Stimulated activated naive B cell treated with anti-CD40 and anti-IgM and Interleukin-4, amounts not matched to agents 10 μg/mL and 1 μg/mL and 100 μg/mL, for 72 hours (primary cell): ENCODE measurements around the gene TSEN2.
"Not testable (repeated sequence)": the region's sequence is repeated elsewhere in the genome, so short reads cannot be mapped to it uniquely, and the experiment has no call there.

ENCODE experiments used
- ATAC-seq, 2 donors: fragments of 150-1000 bp; cut with Tn5 transposase; replicated peaks; 2 replicates each; pipeline ENCODE4 v1.10.0; 2021; ENCODE audit warnings: moderate library complexity in 1 of 2
- DNase-seq: peaks from one replicate; pipeline ENCODE4 v3.0.0; 2021
- H3K27ac Mint-ChIP-seq: one replicate; pipeline ENCODE4 v1.8.0; 2022; ENCODE audit warnings: mild to moderate bottlenecking, mixed read lengths
- H3K27me3 Mint-ChIP-seq, 2 donors: one replicate each; pipeline ENCODE4 v1.8.0; 2022; ENCODE audit warnings: mixed read lengths in 2 of 2
- H3K36me3 Mint-ChIP-seq, 2 donors: one replicate each; pipeline ENCODE4 v1.8.0; 2022; ENCODE audit warnings: mixed read lengths in 2 of 2, mild to moderate bottlenecking in 1 of 2
- H3K4me1 Mint-ChIP-seq, 2 donors: one replicate each; pipeline ENCODE4 v1.8.0; 2022; ENCODE audit warnings: mixed read lengths in 2 of 2, mild to moderate bottlenecking in 1 of 2
- H3K4me3 Mint-ChIP-seq, 2 donors: one replicate each; pipeline ENCODE4 v1.8.0; 2022; ENCODE audit warnings: mild to moderate bottlenecking in 2 of 2, mixed read lengths in 2 of 2, moderate library complexity in 1 of 2
- H3K9me3 Mint-ChIP-seq, 2 donors: one replicate each; pipeline ENCODE4 v1.8.0; 2022; ENCODE audit warnings: mixed read lengths in 2 of 2, mild to moderate bottlenecking in 1 of 2

Gene TSEN2

DNA sequence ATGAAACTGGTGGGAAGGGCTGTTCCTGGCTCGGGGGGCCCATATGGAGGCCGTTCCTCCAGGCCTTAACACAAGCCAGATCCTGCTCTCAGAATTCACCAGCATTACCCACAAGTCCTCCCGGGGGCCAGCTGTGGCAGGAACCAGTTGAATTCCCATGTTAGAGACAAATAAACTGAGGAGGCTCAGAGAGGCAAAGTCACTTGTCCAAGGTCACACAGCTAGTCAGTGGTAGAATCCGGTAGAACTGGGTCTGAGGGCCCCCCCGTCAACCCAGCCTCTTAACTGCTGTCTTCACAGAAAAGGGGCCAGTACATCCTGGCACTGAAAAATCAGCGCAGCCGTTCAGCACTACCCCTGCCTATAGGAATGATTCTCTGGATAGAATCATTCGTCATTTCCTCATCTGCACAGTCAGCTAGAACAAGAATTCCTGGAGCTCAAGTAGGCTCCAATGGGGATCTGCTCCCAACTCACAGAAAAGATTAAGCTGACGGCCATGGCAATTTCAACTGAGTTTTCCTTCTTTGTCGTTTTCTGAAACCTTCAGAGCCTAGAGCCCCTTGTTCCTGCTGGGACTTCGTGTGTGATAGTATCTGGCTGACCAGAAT, 12.2 kb upstream of the TSEN2 start:
- no peak overlapping the region for H3K27ac Mint-ChIP-seq
- no peaks in the 10 kb centered on the region for H3K36me3 Mint-ChIP-seq
- no peaks in the 10 kb centered on the region for H3K9me3 Mint-ChIP-seq
- H3K4me3 Mint-ChIP-seq: no peak overlapping the region
- DNase-seq: no peak
- no peak for ATAC-seq
- H3K4me1 Mint-ChIP-seq: peaks cover 8 to 11% of the 10 kb centered on the region in 2 donors
- H3K27me3 Mint-ChIP-seq: peaks cover 8 to 38% of the 10 kb centered on the region in 2 donors

DNA sequence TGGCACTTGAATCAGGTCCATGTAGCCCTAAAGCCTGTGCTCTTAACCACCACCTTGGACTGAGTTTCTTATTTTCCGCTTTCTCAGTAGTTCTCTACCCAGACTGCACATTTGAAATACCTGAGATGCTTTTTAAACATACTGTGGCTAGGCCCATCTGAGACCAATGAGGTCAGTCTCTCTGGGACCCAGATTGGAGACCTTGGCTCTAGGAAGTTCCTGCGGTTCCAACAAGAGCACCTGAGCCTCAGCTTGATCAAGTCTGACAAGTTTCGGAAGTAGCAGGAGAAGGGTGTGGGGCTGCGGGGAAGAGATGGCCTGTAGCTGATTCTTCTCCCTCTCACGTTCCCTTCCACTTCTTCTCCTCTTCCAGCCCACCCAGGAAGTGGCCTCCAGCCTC, 11.5 kb upstream of the TSEN2 start:
- no peak for DNase-seq
- Mint-ChIP-seq H3K36me3 (no peaks in the 10 kb centered on the region), H3K27me3 (peaks cover 8 to 38% of the 10 kb centered on the region in 2 donors)

DNA sequence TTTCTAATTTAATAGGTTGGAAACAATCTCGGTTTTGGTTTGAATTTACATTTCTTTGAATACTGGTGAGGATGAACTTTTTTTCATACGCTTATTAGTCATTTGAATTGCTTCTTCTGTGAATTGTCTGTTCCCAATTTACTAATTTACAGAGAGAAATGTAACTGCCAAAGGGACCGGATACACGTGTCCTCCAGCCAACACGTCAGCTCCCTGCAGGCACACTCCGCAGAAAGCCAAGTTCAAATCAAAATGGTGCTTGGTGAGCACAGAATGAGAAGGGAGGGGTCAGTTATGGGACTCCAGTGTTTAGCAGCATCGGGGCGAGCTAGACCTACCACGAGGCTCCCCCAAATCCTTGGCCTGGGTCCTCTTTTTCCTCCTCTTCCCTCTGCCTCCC, 10.8 kb upstream of the TSEN2 start:
- H3K9me3 Mint-ChIP-seq: no peaks in the 10 kb centered on the region
- H3K4me3 Mint-ChIP-seq: no peak overlapping the region
- DNase-seq: no peak
- peaks cover 5 to 34% of the 10 kb centered on the region in 2 donors for H3K27me3 Mint-ChIP-seq
- H3K27ac Mint-ChIP-seq: no peak overlapping the region
- H3K4me1 Mint-ChIP-seq: peaks cover 8 to 11% of the 10 kb centered on the region in 2 donors
- no peaks in the 10 kb centered on the region for H3K36me3 Mint-ChIP-seq
- ATAC-seq: no peak

More for the DNA sequence above, 11.5 kb upstream of the TSEN2 start:
- no peak for ATAC-seq
- H3K9me3 Mint-ChIP-seq: no peaks in the 10 kb centered on the region
- no peak overlapping the region for H3K4me3 Mint-ChIP-seq
- no peak overlapping the region for H3K27ac Mint-ChIP-seq
- H3K4me1 Mint-ChIP-seq: peaks cover 8 to 11% of the 10 kb centered on the region in 2 donors

DNA sequence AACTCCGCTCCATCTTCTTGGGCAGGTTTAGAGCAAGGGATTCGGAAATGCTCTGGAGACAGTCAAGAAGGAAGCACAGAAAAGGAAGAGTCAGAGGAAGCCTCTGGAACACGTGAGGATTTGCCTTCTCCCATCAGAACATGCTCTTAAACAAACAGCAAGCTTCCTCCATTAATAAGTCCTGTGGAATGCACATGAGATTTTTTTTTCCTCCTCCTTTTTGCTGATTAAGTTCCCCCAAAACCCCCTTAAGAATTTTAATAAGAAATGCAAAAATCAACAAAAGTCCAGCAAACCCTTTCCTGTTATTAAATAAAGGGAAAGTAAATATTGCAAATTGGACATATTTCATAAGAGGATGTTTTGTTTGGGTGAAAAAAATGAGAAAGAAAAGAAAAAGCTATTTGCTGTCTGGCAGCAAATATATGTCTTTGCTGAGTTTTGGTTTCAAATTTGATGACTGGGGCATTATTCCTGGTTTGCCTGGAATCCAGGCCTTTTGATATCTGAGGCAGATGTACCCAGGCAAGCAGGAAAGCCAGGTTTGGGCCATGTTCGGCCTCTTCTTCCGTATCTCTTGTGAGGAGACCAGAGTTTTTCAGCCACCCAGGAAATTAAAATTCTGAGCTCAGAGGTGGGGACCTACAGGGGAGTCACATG, 7.9 kb upstream of the TSEN2 start:
- H3K27ac Mint-ChIP-seq: no peak overlapping the region
- peaks cover 4 to 19% of the 10 kb centered on the region in 2 donors for H3K27me3 Mint-ChIP-seq
- H3K4me1 Mint-ChIP-seq: peaks cover 9 to 14% of the 10 kb centered on the region in 2 donors
- ATAC-seq: no peak
- no peak for DNase-seq
- no peaks in the 10 kb centered on the region for H3K36me3 Mint-ChIP-seq
- no peaks in the 10 kb centered on the region for H3K9me3 Mint-ChIP-seq
- H3K4me3 Mint-ChIP-seq: no peak overlapping the region

DNA sequence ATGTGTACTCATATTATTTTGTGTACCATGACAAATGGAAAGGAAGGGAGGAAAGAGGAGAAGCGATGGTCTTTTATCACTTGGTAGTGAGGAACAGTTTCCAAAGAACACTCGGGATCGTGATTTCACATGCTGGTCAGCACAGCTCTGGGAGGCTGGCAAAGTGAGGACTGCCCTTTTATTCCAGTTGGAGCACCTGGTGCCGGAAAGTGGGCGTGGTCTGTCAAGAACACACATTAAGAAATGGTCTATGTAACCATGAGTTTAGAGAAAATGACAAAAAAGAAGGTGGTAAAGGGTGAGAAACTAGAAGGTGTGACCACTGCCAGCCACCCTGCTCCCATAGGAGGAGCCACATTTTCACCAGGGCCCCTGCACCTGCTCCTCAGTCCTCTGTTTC, 7.0 kb upstream of the TSEN2 start:
- ATAC-seq (no peak), DNase-seq (no peak)
- no peak overlapping the region for H3K27ac Mint-ChIP-seq
- peaks cover 6 to 11% of the 10 kb centered on the region in 2 donors for H3K4me1 Mint-ChIP-seq
- no peaks in the 10 kb centered on the region for H3K9me3 Mint-ChIP-seq
- H3K36me3 Mint-ChIP-seq: no peaks in the 10 kb centered on the region
- H3K4me3 Mint-ChIP-seq: no peak overlapping the region
- peaks cover 4 to 18% of the 10 kb centered on the region in 2 donors for H3K27me3 Mint-ChIP-seq

DNA sequence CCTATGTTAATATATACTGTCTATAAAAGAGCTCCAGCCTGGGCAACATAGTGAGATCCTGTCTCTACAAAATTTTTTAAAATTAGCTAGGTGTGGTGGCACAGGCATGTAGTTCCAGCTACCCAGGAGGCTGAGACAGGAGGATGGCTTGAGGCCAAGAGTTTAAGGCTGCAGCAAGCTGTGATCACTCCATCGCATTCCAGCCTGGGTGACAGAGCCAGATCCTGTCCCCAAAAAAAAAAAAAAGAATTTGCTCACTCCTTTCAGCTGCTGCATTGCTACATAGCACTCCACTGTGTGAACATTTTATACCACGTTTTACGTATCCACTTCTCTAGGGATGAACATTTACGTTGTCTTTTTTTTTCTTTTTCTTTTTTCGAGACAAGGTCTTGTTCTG, 6.0 kb upstream of the TSEN2 start:
- H3K9me3 Mint-ChIP-seq: no peaks in the 10 kb centered on the region
- no peaks in the 10 kb centered on the region for H3K36me3 Mint-ChIP-seq
- peaks cover 9 to 16% of the 10 kb centered on the region in 2 donors for H3K4me1 Mint-ChIP-seq
- no peak overlapping the region for H3K27ac Mint-ChIP-seq
- ATAC-seq: no peak
- H3K4me3 Mint-ChIP-seq: no peak overlapping the region
- no peak for DNase-seq
- peaks cover 4 to 11% of the 10 kb centered on the region in 2 donors for H3K27me3 Mint-ChIP-seq

DNA sequence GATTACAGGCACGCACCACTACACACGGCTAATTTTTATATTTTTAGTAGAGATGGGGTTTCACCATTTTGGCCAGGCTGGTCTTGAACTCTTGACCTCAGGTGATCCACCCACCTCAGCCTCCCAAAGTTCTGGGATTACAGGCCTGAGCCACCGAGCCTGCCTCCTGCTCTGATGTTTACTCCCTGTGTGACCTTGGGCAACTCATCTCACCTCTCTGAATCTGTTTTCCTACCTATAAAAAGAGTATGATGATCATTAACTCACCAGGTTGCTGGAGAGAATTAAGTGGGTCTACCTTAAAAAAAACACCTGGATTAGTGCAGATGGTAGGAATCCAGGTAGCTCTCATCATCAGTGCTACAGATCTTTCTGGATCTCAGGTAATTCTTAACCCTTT, 5.1 kb upstream of the TSEN2 start:
- not testable (repeated sequence) for ATAC-seq, H3K4me3 Mint-ChIP-seq, H3K36me3 Mint-ChIP-seq, H3K9me3 Mint-ChIP-seq, DNase-seq, H3K27ac Mint-ChIP-seq
- H3K4me1 Mint-ChIP-seq: peaks cover 17 to 24% of the 10 kb centered on the region in 2 donors
- peaks cover 4 to 11% of the 10 kb centered on the region in 2 donors for H3K27me3 Mint-ChIP-seq

DNA sequence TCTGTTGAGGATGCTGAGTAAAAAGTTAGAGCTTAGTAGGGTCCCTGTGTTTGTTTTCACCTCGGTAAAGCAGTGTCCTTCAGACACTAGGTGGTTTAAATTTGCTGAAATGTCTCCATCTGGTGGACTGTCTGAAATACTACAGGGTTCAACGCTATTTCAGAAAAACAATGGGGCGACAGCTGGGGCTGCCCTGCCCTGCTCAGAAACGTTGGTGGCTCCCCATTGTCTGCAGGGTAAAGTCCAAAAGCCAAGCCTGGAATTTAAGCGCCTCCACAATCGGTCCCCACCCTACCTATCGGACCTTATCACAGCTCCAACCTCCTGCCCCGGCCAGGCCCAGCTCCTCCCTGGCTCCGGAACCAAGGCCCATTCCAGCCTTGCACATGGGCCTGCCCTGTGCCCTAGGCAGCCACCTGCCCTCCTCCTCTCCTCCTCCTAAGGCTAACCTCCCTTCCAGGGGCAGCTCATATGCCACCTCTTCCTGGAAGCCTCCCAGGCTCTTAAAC, 4.3 kb upstream of the TSEN2 start:
- peak; percentile 23 to 28 for ATAC-seq
- Mint-ChIP-seq H3K9me3 (no peaks in the 10 kb centered on the region), H3K36me3 (no peaks in the 10 kb centered on the region), H3K27me3 (peaks cover 3 to 4% of the 10 kb centered on the region in 2 donors), H3K4me3 (no peak overlapping the region), H3K27ac (no peak overlapping the region), H3K4me1 (peaks cover 18 to 32% of the 10 kb centered on the region in 2 donors)
- DNase-seq: no peak

DNA sequence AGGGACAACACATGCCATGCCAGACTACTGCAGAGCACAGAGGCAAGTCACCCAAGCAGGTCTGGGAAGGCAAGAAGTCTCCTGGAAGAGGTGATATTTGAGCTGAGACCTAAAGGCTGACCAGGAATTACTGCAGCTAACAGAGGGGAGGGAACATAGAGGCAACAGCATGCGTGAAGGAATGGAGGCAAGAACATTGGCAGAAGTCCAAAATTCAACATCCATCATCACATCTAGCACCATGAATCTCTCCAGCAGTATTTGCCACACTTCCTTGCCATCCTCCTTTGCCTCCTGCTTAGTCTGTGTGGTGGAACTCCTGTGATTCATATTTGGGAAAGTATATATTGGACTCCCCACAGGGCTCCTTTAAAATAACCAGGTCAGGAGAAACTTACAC, 870 bp upstream of the TSEN2 start:
- ATAC-seq: no peak
- H3K9me3 Mint-ChIP-seq: no peaks in the 10 kb centered on the region
- H3K27ac Mint-ChIP-seq: peak overlapping the region; percentile 93
- H3K4me3 Mint-ChIP-seq: peak overlapping the region; percentile 96
- peaks cover 22 to 52% of the 10 kb centered on the region in 2 donors for H3K4me1 Mint-ChIP-seq
- peaks cover 6 to 13% of the 10 kb centered on the region in 2 donors for H3K36me3 Mint-ChIP-seq
- DNase-seq: no peak
- H3K27me3 Mint-ChIP-seq: no peaks in the 10 kb centered on the region

DNA sequence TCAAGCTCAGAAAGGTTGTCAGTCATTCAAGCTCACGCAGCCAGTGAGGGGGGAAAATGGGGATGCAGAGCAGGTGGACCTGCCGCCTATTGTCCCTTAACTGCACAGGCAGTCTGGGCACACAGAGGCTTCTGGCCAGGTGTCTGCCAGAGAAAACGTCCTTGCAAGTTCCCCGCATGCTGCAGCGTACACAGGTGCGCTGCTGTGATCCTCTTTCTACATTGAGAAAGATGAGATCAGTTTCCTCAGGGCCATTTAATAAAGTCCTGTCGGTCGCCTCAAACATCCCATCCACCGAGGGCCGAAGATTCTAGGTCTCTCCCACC, 445 bp upstream of the TSEN2 start:
- Mint-ChIP-seq H3K36me3 (peaks cover 8 to 17% of the 10 kb centered on the region in 2 donors), H3K27me3 (no peaks in the 10 kb centered on the region), H3K4me3 (peak overlapping the region; percentile 96), H3K4me1 (peaks cover 23 to 52% of the 10 kb centered on the region in 2 donors), H3K9me3 (no peaks in the 10 kb centered on the region), H3K27ac (peak overlapping the region; percentile 93)
- peak; percentile 6 for DNase-seq
- ATAC-seq: peak in 1 of 2 donors; percentile 24

DNA sequence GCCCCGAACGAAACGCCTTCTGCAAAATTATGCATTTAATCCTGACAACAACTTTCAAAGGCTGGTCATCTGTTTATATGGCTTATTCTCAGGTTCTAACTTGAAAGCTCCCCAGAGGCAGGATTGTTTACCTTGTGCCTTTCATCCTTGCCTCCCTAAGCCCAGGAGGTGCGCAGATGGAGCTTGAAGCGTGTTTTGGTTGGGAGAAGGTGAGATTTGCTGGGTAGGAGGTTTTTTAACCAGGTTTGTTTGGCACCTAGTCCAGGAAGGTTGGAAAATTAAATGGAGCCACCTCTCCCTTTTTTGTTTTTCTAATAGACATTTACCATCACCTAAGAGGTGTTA, 675 bp downstream of the TSEN2 start:
- Mint-ChIP-seq H3K36me3 (peaks cover 13 to 21% of the 10 kb centered on the region in 2 donors), H3K4me1 (peaks cover 20 to 45% of the 10 kb centered on the region in 2 donors), H3K27ac (peak overlapping the region; percentile 93), H3K4me3 (peak overlapping the region; percentile 96), H3K9me3 (no peaks in the 10 kb centered on the region), H3K27me3 (no peaks in the 10 kb centered on the region)
- DNase-seq: no peak
- ATAC-seq: no peak

DNA sequence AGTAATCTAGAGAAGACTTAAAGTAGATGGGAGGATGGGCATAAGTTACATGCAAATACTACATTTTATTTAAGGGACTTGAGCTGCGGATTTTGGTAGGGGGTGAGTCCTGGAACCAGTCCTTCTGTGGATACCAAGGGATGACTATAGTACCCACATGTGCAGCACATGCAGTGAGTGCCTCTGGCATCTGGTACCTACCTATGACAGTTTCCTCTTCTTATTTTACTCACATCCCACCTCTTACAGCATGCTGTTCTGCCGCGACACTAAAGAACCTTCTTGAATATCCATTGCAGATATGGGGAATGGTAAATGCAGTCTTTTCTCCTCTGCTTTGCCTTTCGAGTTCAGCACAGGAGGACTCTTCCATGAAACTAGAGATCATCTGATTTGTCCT, 1.7 kb downstream of the TSEN2 start:
- Mint-ChIP-seq H3K27me3 (no peaks in the 10 kb centered on the region), H3K27ac (no peak overlapping the region), H3K4me3 (peak overlapping the region in 1 of 2 donors; percentile 4), H3K9me3 (no peaks in the 10 kb centered on the region), H3K4me1 (peaks cover 16 to 46% of the 10 kb centered on the region in 2 donors), H3K36me3 (peaks cover 18 to 26% of the 10 kb centered on the region in 2 donors)
- ATAC-seq: no peak
- no peak for DNase-seq

DNA sequence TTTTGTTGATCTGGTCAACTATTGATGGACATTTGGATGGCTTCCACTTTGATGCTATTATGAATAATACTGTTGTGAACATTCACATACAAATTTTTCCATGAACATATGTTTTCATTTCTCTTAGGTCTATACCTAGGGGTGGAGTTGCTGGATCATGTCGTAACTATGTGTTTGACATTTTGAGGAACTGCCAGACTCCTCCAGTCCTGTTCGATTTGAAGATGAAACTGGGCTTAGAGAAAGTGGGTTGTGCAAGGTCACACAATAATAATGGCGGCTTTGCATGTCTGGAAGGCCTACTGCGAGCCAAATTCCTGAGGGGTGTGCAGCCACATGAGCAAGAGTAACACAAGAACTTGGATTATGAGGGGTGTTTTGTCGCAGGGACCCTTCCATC, 2.6 kb downstream of the TSEN2 start:
- no peak overlapping the region for H3K27ac Mint-ChIP-seq
- peaks cover 16 to 46% of the 10 kb centered on the region in 2 donors for H3K4me1 Mint-ChIP-seq
- ATAC-seq (no peak), DNase-seq (no peak)
- no peaks in the 10 kb centered on the region for H3K27me3 Mint-ChIP-seq
- H3K4me3 Mint-ChIP-seq: no peak overlapping the region
- H3K36me3 Mint-ChIP-seq: peaks cover 23 to 33% of the 10 kb centered on the region in 2 donors
- no peaks in the 10 kb centered on the region for H3K9me3 Mint-ChIP-seq

DNA sequence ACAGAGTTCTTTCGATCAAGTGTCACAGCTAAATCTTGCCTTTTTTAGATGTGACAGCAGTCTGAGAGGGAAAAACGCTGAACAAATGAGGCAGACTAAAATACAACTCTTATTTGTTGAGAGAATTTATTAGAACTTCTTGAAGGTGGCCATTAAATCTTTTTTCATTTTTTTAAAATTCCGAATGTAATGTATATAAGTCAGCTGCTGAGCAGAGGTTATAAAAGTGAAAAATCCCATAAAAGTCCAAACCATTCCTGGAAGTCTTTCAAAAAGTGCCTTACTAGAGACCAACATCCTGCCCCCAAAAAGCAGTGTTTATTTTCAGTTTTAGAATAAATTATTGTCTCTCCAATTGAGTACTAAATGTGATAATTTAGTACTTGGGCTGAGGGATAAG, 3.1 kb downstream of the TSEN2 start:
- Mint-ChIP-seq H3K4me3 (no peak overlapping the region), H3K9me3 (no peaks in the 10 kb centered on the region), H3K27ac (no peak overlapping the region), H3K4me1 (peaks cover 16 to 46% of the 10 kb centered on the region in 2 donors), H3K27me3 (no peaks in the 10 kb centered on the region), H3K36me3 (peaks cover 23 to 33% of the 10 kb centered on the region in 2 donors)
- ATAC-seq: no peak
- DNase-seq: no peak

DNA sequence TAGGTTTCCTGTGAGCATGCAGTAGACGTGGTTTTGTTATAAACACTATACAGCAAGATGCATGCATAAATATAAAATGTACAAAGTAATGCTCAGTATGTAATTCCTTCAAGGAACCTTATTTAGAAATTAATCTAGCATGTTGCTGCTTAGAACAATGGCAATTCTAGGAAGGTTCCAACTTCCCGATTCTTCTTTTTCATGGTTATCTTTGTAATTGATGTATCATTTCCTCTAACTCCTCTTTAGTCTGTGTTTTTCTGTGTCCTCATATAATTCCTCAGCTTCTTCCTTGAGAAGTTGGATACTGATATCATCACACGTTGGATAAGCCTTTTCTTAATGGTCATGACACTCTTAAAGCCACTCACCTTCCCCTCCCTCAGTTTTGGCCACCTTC, 3.5 kb downstream of the TSEN2 start:
- Mint-ChIP-seq H3K27ac (no peak overlapping the region), H3K4me3 (no peak overlapping the region), H3K9me3 (no peaks in the 10 kb centered on the region), H3K4me1 (peaks cover 16 to 46% of the 10 kb centered on the region in 2 donors), H3K27me3 (no peaks in the 10 kb centered on the region), H3K36me3 (peaks cover 24 to 33% of the 10 kb centered on the region in 2 donors)
- DNase-seq: no peak
- no peak for ATAC-seq
